HFFc6 (cell line): ENCODE results near the gene MRPL34. TPM values are rescaled to one million over a fixed set of nuclear protein-coding genes. Genes with fewer than 3 reads are reported as not detected.

Experiments
- DNase-seq: peaks from one replicate; pipeline ENCODE4 v3.0.0-alpha.2; 2018
- H3K27ac Mint-ChIP-seq: 2 replicates; pipeline ENCODE4 v1.8.0; 2020; ENCODE audit warnings: mild to moderate bottlenecking, mixed read lengths
- H3K27me3 Mint-ChIP-seq: 2 replicates; pipeline ENCODE4 v1.8.0; 2021; ENCODE audit warnings: mild to moderate bottlenecking, moderate library complexity, mixed read lengths; ENCODE audit not compliant: insufficient read depth
- H3K36me3 Mint-ChIP-seq: 2 replicates; pipeline ENCODE4 v1.8.0; 2021; ENCODE audit warnings: low read depth, mixed read lengths
- H3K4me1 Mint-ChIP-seq: 2 replicates; pipeline ENCODE4 v1.8.0; 2020; ENCODE audit warnings: low read depth, mixed read lengths
- H3K4me3 Mint-ChIP-seq: 2 replicates; pipeline ENCODE4 v1.8.0; 2020; ENCODE audit warnings: mild to moderate bottlenecking, moderate library complexity, mixed read lengths
- H3K9me3 Mint-ChIP-seq: 2 replicates; pipeline ENCODE4 v1.8.0; 2020; ENCODE audit warnings: mild to moderate bottlenecking, mixed read lengths
- total RNA-seq, 6 experiments: library from RNA; stranded (reverse); fragmentation: NEBNext Ultra II Directional; extraction: Animal tissue kit (Norgen Biotek cat#: 25700); gene quantifications; 2 replicates in 1 of 6; 3 replicates in 5 of 6; pipeline ENCODE4 v1.2.3, GENCODE V29; 2021
- TF ChIP-seq, protein P1 (sequence below): fragments of 200-600 bp; sonication (generic); IDR thresholded peaks from 2 replicates; pipeline ENCODE4 v1.5.0; 2021; ENCODE audit warnings: antibody characterized with exemption, mild to moderate bottlenecking

The MRPL34 gene
- total RNA-seq, 6 experiments from 2014 or later, result 43.1 to 56.7 (median 50.4) TPM

DNA sequence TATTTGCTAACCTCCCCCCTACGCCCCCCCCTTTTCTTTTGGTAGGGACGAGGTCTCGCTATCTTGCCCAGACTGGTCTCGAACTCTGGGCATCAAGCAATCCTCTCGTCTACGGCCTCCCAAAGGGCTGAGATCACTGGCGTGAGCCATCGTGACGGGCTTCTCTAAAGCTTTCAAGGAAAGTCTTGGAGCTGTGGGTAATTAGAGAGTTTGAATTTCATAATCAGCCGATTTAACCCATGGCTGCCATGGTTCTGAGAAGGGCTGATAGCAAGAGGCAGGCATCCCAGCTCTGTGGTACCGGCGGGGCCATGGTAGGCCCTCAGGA lies 1.8 kb upstream of the MRPL34 start:
- TF ChIP-seq, protein P1, sequence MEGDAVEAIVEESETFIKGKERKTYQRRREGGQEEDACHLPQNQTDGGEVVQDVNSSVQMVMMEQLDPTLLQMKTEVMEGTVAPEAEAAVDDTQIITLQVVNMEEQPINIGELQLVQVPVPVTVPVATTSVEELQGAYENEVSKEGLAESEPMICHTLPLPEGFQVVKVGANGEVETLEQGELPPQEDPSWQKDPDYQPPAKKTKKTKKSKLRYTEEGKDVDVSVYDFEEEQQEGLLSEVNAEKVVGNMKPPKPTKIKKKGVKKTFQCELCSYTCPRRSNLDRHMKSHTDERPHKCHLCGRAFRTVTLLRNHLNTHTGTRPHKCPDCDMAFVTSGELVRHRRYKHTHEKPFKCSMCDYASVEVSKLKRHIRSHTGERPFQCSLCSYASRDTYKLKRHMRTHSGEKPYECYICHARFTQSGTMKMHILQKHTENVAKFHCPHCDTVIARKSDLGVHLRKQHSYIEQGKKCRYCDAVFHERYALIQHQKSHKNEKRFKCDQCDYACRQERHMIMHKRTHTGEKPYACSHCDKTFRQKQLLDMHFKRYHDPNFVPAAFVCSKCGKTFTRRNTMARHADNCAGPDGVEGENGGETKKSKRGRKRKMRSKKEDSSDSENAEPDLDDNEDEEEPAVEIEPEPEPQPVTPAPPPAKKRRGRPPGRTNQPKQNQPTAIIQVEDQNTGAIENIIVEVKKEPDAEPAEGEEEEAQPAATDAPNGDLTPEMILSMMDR, result no peak
- no peak for DNase-seq
- Mint-ChIP-seq H3K27me3 (no peaks in the 10 kb centered on the region; the same call in none of the 2 replicates), H3K36me3 (peaks cover 7% of the 10 kb centered on the region; the same call in 1 of the 2 replicates), H3K27ac (0 out of 2 replicates have a peak overlapping the region, but pooled peaks have one; percentile 31), H3K4me1 (peaks cover 41% of the 10 kb centered on the region), H3K9me3 (no peaks in the 10 kb centered on the region), H3K4me3 (peak overlapping the region; percentile 73)

DNA sequence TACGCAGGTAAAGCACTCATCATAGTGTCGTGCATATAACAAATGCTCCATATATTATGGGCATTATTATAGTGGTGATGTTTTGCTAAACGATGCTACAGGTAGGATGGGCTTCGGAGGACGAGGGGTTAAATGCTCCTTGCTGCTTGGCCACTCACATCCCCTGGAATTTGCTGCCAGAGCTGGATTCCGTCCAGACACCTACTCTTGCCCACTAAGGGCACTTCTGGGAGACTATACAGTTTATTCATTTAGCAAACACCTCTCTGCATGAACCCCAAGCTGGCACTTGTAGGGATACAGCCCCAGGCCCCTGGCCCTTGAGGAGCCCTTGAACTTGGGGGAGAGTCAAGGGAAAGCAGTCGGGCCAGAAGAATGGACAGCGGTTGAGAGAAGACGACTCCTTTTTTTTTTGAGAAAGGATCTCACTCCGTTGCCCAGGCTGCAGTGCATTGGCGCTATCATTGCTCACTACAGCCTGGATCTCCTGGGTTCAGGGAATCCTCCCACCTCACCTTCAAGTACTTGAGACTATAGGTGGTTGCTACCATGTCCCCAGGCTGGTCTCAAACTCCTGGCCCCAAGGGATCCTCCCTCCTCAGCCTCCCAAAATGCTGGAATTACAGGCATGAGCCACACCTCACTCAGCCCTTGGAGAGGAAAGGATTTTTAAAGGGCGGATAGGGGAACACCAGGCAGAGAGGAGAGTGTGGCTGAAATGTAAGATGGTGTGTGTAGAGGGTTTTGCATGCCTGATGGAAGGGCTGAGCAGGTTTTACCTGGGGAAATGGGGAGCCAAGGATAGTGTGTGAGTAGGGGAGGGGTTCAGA lies 1.1 kb upstream of the MRPL34 start:
- Mint-ChIP-seq H3K27ac (peak overlapping the region; percentile 53), H3K4me3 (peak overlapping the region; percentile 92), H3K27me3 (no peaks in the 10 kb centered on the region; the same call in none of the 2 replicates), H3K4me1 (peaks cover 41% of the 10 kb centered on the region), H3K9me3 (no peaks in the 10 kb centered on the region), H3K36me3 (peaks cover 7% of the 10 kb centered on the region; the same call in 1 of the 2 replicates)
- TF ChIP-seq, protein P1, result no peak
- no peak for DNase-seq

DNA sequence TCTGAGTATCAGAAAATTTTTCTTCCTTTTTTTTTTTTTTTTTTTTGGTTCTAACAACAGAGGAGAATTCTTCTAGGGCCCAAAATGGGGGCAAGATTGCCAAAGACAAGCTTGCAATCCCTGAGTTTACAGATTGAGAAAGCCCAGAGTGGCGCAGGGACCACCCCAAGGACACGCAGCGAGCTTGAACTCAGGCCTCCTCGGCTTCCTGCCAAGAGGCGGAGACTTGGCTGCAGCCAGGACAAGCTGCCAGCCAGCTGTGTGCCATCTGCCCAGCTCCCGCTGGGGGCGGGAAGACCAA lies 506 bp upstream of the MRPL34 start:
- peak overlapping the region; percentile 53 for H3K27ac Mint-ChIP-seq
- H3K36me3 Mint-ChIP-seq, result peaks cover 10% of the 10 kb centered on the region
- peaks cover 43% of the 10 kb centered on the region for H3K4me1 Mint-ChIP-seq
- peak overlapping the region; percentile 92 for H3K4me3 Mint-ChIP-seq
- no peak for DNase-seq
- TF ChIP-seq, protein P1, result no peak
- no peaks in the 10 kb centered on the region for H3K9me3 Mint-ChIP-seq
- no peaks in the 10 kb centered on the region; the same call in none of the 2 replicates for H3K27me3 Mint-ChIP-seq

GRCh38 chr19:17306285-17306714 lies 628 bp downstream of the MRPL34 start:
- peaks cover 52% of the 10 kb centered on the region for H3K4me1 Mint-ChIP-seq
- peak overlapping the region; percentile 77 for H3K27ac Mint-ChIP-seq
- no peaks in the 10 kb centered on the region; the same call in none of the 2 replicates for H3K27me3 Mint-ChIP-seq
- H3K9me3 Mint-ChIP-seq, result no peaks in the 10 kb centered on the region
- peak overlapping the region; percentile 92 for H3K4me3 Mint-ChIP-seq
- peaks cover 12% of the 10 kb centered on the region for H3K36me3 Mint-ChIP-seq
- no peak for DNase-seq
- TF ChIP-seq, protein P1, result no peak

DNA sequence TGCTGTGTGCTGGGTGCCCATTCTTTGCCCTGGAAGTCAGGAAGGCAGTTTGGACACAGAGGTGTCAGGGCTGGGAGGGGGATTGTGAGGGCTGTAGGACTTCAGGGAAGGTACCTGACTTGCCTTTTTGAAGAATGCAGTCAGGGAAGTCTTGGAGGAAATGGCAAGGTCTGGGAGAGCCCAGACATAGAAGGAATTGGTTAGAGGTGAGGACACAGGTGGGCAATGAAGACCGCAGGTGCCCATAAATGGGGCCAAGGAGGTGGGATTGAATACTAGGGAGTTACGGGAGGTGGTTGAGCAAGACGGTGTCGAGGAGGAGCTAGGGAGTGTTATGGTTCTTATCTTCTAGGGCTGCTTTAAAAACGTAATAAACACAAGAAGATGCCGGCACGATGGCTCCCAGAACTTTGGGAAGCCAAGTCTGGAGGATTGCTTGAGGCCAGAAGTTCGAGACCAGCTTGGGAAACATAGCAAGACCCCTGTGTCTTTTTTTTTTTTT lies 2.3 kb downstream of the MRPL34 start:
- peaks cover 57% of the 10 kb centered on the region for H3K4me1 Mint-ChIP-seq
- no peaks in the 10 kb centered on the region; the same call in 1 of the 2 replicates for H3K27me3 Mint-ChIP-seq
- no peaks in the 10 kb centered on the region for H3K9me3 Mint-ChIP-seq

More for the DNA sequence above, 2.3 kb downstream of the MRPL34 start:
- peaks cover 11% of the 10 kb centered on the region for H3K36me3 Mint-ChIP-seq
- DNase-seq, result no peak
- H3K27ac Mint-ChIP-seq, result no peak overlapping the region
- TF ChIP-seq, protein P1, result no peak
- H3K4me3 Mint-ChIP-seq, result peak overlapping the region; percentile 4; the same call in 1 of the 2 replicates
